Kidney epithelial cell (primary cell): ENCODE data around the gene SH3RF3. TPM values are rescaled to one million over a fixed set of nuclear protein-coding genes. Genes with fewer than 3 reads are reported as not detected.

ENCODE experiments used
- DNase-seq: peaks from one replicate; pipeline ENCODE4 v3.0.0-alpha.2; 2010; ENCODE audit warnings: low read depth
- H3K27me3 ChIP-seq: 2 replicates; pipeline ENCODE4 v1.6.0; 2011; ENCODE audit warnings: low read length; ENCODE audit not compliant: control insufficient read depth, insufficient read depth
- H3K36me3 ChIP-seq: 2 replicates; pipeline ENCODE4 v1.5.1; 2011; ENCODE audit warnings: low read length; ENCODE audit not compliant: control insufficient read depth, insufficient read depth
- H3K4me3 ChIP-seq: 2 replicates; pipeline ENCODE4 v1.5.1; 2011; ENCODE audit warnings: low read depth, mild to moderate bottlenecking, control low read depth, low read length
- CTCF ChIP-seq: IDR thresholded peaks from 2 replicates; pipeline ENCODE4 v1.5.1; 2011; ENCODE audit warnings: mild to moderate bottlenecking, moderate library complexity, low read length, control low read depth, inconsistent platforms; ENCODE audit not compliant: insufficient read depth, poor library complexity, severe bottlenecking
- total RNA-seq: library from RNA; depleted of rRNA; stranded (reverse); fragments of >200 nt; gene quantifications from 2 replicates; pipeline ENCODE4 v1.2.3, GENCODE V29; 2015

The SH3RF3 gene
- total RNA-seq, 1 donor from 2014 or later: 9.6 TPM

- H3K27me3 ChIP-seq: no peaks in the 10 kb centered on the region
- no peak for TF ChIP-seq CTCF
- H3K36me3 ChIP-seq: no peaks in the 10 kb centered on the region
- no peak overlapping the region for H3K4me3 ChIP-seq
- DNase-seq: no peak
Measured at GRCh38 chr2:109136542-109136941, 7.5 kb downstream of the SH3RF3 start.

DNA sequence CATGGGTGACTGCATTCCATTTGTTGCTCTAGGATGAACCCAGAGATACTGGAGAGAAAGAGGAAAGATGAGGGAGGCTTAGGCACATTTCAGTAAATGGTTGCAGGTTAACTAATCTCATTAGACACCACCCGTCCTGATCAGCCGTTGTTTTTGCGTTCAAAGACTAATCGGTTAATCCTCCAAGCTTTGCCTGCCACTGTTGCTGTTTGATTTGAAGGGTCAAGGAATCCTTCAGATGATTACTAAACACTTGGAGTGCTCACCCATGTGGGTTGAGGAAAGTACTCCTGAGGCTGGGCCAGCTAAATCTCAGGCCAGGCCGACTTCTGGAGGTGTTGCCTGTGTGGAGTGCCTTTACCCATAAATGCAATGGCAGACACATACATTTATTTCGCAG lies 8.6 kb downstream of the SH3RF3 start:
- DNase-seq: no peak
- no peak for TF ChIP-seq CTCF
- Histone ChIP-seq H3K36me3 (no peaks in the 10 kb centered on the region), H3K27me3 (no peaks in the 10 kb centered on the region), H3K4me3 (no peak overlapping the region)

GRCh38 chr2:109138449-109138848 lies 9.4 kb downstream of the SH3RF3 start:
- no peak overlapping the region for H3K4me3 ChIP-seq
- TF ChIP-seq CTCF: no peak
- H3K27me3 ChIP-seq: no peaks in the 10 kb centered on the region
- no peak for DNase-seq
- H3K36me3 ChIP-seq: no peaks in the 10 kb centered on the region

GRCh38 chr2:109139002-109139401 lies 10.0 kb downstream of the SH3RF3 start:
- Histone ChIP-seq H3K4me3 (no peak overlapping the region), H3K36me3 (no peaks in the 10 kb centered on the region), H3K27me3 (no peaks in the 10 kb centered on the region)
- no peak for DNase-seq
- TF ChIP-seq CTCF: no peak

- no peak for TF ChIP-seq CTCF
- no peaks in the 10 kb centered on the region for H3K27me3 ChIP-seq
- DNase-seq: no peak
- no peak overlapping the region for H3K4me3 ChIP-seq
- no peaks in the 10 kb centered on the region for H3K36me3 ChIP-seq
Measured at GRCh38 chr2:109139865-109140396, 10.9 kb downstream of the SH3RF3 start.

DNA sequence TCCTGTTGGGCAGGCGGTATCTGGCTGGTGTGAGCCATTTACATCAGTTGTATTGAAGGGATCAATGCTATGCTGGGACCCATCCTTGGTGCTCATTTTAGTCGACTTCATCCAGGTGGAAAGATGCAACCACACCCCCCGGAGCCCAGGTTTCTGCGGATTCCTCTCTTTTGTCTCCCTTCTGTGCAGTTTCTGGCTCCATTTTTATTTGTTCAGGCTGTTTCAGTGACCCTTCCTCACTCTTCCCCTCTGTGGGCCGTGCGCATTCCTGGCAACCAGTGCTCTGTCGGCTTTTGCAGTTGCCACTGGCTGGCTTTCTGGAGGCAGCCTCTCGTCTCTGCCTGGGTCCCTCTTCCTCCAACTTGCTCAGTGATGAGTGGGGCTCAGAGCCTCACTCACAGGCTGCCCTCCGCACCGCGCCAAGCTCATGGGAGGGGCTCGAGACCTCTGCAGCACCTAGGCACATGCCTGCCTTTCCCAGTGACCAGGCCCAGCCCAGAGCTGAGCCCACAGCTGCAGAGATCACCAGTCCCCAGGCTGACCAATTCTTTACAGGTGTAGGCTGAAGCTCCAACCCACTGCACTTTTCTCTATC lies 12.1 kb downstream of the SH3RF3 start:
- no peaks in the 10 kb centered on the region for H3K36me3 ChIP-seq
- no peak for DNase-seq
- H3K4me3 ChIP-seq: no peak overlapping the region
- TF ChIP-seq CTCF: no peak
- no peaks in the 10 kb centered on the region for H3K27me3 ChIP-seq
